DOHH2 (cell line): ENCODE measurements around the gene GRK1.

Experiments used
- EZH2phosphoT487 ChIP-seq: fragments of 200-600 bp; sonication (generic); IDR thresholded peaks from 2 replicates; pipeline ENCODE4 v1.6.1; 2017; ENCODE audit warnings: borderline replicate concordance, mild to moderate bottlenecking, antibody characterized with exemption, low read length, moderate library complexity, mixed read lengths
- TF ChIP-seq, protein P1 (sequence below): fragments of 200-600 bp; sonication (generic); IDR thresholded peaks from one replicate; pipeline ENCODE4 v1.5.1; 2014; ENCODE audit warnings: antibody characterized with exemption, mild to moderate bottlenecking, low read depth, low read length; ENCODE audit not compliant: poor library complexity, severe bottlenecking

DNA sequence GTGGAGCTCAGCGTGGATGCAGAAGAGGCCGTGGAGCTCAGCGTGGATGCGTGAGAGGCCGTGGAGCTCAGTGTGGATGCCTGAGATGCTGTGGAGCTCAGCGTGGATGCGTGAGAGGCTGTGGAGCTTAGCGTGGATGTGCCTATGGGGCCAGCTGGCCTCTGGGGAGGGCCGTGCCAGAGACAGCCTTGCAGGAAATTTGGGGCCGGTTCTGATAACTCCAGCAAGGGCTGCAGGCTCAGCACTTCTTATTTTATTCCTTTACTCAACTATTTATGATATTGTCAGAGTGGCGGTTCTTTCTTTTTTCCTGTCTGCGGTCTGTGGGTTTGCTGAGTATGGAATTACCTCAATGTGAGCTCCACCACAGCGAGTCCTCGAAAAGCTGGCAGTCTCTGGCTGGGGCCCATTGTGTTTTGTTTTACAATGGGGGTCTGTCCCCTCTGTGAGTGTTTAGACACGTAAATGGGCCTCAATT lies 74.2 kb downstream of the GRK1 start:
- no peak for TF ChIP-seq EZH2phosphoT487
- TF ChIP-seq, protein P1, sequence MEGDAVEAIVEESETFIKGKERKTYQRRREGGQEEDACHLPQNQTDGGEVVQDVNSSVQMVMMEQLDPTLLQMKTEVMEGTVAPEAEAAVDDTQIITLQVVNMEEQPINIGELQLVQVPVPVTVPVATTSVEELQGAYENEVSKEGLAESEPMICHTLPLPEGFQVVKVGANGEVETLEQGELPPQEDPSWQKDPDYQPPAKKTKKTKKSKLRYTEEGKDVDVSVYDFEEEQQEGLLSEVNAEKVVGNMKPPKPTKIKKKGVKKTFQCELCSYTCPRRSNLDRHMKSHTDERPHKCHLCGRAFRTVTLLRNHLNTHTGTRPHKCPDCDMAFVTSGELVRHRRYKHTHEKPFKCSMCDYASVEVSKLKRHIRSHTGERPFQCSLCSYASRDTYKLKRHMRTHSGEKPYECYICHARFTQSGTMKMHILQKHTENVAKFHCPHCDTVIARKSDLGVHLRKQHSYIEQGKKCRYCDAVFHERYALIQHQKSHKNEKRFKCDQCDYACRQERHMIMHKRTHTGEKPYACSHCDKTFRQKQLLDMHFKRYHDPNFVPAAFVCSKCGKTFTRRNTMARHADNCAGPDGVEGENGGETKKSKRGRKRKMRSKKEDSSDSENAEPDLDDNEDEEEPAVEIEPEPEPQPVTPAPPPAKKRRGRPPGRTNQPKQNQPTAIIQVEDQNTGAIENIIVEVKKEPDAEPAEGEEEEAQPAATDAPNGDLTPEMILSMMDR: no peak
